WTC11 (cell line): ENCODE results near the gene ADAMTS15.

Experiments used
- CREB1 ChIP-seq: sonication (generic); formaldehyde crosslinking; IDR thresholded peaks from 2 replicates; pipeline ENCODE4 v1.8.0; 2023; ENCODE audit warnings: mild to moderate bottlenecking, missing genetic modification reagents
- CREM ChIP-seq: sonication (generic); formaldehyde crosslinking; IDR thresholded peaks from 2 replicates; pipeline ENCODE4 v1.8.1; 2022; ENCODE audit warnings: mild to moderate bottlenecking, missing genetic modification reagents, moderate library complexity
- CTCF ChIP-seq: fragments of 200-600 bp; IDR thresholded peaks from 2 replicates; pipeline ENCODE4 v1.8.0; 2022; ENCODE audit warnings: antibody characterized with exemption
- ESRRA ChIP-seq: sonication (generic); formaldehyde crosslinking; IDR thresholded peaks from 2 replicates; pipeline ENCODE4 v1.8.1; 2022; ENCODE audit warnings: mild to moderate bottlenecking, missing genetic modification reagents, borderline replicate concordance
- MAX ChIP-seq: sonication (generic); formaldehyde crosslinking; IDR thresholded peaks from 2 replicates; pipeline ENCODE4 v1.8.0; 2022; ENCODE audit warnings: mild to moderate bottlenecking, missing genetic modification reagents
- ZBTB21 ChIP-seq: sonication (generic); formaldehyde crosslinking; IDR thresholded peaks from 2 replicates; pipeline ENCODE4 v1.8.1; 2023; ENCODE audit warnings: mild to moderate bottlenecking, missing genetic modification reagents, borderline replicate concordance
- ZNF416 ChIP-seq: fragments of 250-450 bp; sonication (Bioruptor Pico); IDR thresholded peaks from 2 replicates; pipeline ENCODE4 v1.9.0; 2021; ENCODE audit warnings: mild to moderate bottlenecking, inconsistent platforms
- TF ChIP-seq, protein P1 (sequence below): sonication (generic); formaldehyde crosslinking; IDR thresholded peaks from 2 replicates; pipeline ENCODE4 v1.8.1; 2022; ENCODE audit warnings: low read depth, missing genetic modification reagents, borderline replicate concordance
- TF ChIP-seq, protein P2 (sequence below): sonication (generic); formaldehyde crosslinking; IDR thresholded peaks from 2 replicates; pipeline ENCODE4 v1.8.1; 2023; ENCODE audit warnings: mild to moderate bottlenecking, missing genetic modification reagents, moderate library complexity

DNA sequence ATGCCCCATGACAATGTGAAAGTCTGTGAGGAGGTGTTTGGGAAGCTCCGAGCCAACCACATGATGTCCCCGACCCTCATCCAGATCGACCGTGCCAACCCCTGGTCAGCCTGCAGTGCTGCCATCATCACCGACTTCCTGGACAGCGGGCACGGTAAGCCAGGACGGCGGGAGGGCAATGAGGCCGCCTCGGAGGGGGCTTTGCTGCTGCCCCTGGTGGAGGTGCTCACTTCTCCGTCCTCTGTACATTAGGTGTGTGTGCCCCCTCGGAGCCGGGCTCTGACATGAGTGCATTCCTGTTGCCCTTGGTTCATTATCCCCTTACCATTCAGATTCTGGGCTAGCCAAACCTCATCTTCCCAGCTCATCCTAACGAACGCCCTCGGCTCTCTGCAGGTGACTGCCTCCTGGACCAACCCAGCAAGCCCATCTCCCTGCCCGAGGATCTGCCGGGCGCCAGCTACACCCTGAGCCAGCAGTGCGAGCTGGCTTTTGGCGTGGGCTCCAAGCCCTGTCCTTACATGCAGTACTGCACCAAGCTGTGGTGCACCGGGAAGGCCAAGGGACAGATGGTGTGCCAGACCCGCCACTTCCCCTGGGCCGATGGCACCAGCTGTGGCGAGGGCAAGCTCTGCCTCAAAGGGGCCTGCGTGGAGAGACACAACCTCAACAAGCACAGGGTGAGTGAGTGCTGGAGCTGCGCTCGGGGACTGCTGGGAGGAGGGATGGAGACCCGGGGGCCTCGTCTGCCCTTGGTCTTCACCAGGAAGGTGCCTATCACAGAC, 13.8 kb downstream of the ADAMTS15 start:
- TF ChIP-seq CTCF (no peak), CREB1 (CRISPR knock-in tag) (no peak), ESRRA (CRISPR knock-in tag) (no peak), ZNF416 (no peak), CREM (CRISPR knock-in tag) (no peak), ZBTB21 (CRISPR knock-in tag) (no peak), MAX (CRISPR knock-in tag) (no peak)
- TF ChIP-seq, protein P1, sequence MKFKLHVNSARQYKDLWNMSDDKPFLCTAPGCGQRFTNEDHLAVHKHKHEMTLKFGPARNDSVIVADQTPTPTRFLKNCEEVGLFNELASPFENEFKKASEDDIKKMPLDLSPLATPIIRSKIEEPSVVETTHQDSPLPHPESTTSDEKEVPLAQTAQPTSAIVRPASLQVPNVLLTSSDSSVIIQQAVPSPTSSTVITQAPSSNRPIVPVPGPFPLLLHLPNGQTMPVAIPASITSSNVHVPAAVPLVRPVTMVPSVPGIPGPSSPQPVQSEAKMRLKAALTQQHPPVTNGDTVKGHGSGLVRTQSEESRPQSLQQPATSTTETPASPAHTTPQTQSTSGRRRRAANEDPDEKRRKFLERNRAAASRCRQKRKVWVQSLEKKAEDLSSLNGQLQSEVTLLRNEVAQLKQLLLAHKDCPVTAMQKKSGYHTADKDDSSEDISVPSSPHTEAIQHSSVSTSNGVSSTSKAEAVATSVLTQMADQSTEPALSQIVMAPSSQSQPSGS (CRISPR knock-in tag), result no peak
- TF ChIP-seq, protein P2, sequence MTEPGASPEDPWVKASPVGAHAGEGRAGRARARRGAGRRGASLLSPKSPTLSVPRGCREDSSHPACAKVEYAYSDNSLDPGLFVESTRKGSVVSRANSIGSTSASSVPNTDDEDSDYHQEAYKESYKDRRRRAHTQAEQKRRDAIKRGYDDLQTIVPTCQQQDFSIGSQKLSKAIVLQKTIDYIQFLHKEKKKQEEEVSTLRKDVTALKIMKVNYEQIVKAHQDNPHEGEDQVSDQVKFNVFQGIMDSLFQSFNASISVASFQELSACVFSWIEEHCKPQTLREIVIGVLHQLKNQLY (CRISPR knock-in tag), result no peak
